Liver (tissue), 3 donors: ENCODE data around the gene PIGL.

ENCODE experiments used
- ATF3 ChIP-seq: IDR thresholded peaks from 2 replicates; pipeline ENCODE4 v1.6.1; 2016; ENCODE audit warnings: antibody characterized with exemption
- GABPA ChIP-seq, 2 donors: IDR thresholded peaks in 1 of 2; conservative IDR thresholded peaks in 1 of 2; 2 replicates each; pipeline ENCODE4 v1.6.1; 2016; ENCODE audit warnings: antibody characterized with exemption in 2 of 2, mild to moderate bottlenecking in 1 of 2, moderate library complexity in 1 of 2
- RXRA ChIP-seq, 2 donors: IDR thresholded peaks; 2 replicates each; pipeline ENCODE4 v1.6.1; 2017 to 2018; ENCODE audit warnings: antibody characterized with exemption in 2 of 2, mild to moderate bottlenecking in 1 of 2
- TF ChIP-seq, protein P1 (sequence below): fragments of 150-350 bp; IDR thresholded peaks from 2 replicates; pipeline ENCODE4 v1.5.1; 2017; ENCODE audit warnings: improper control_type of control experiment, low read depth, low read length; ENCODE audit not compliant: missing input control
- donor health status: healthy.
- donor health status: healthy.

DNA sequence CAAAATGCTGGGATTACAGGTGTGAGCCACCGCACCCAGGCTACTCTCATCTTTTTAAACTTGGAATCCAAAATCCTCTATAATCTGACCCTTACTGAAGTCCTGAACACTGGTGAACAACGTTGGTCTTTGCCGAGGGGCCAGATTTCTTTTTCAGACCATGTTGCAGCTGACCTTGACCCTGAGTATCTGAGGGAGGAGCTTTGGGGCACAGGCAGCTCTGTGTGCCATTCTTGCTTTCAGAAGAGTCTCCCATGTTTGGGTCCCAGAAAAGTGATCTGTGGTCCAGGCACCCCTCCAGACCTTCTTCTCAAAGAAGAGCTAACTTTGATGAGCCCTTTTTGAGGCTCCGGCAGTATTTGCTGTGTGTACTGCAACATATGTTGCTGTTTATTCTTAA is 85.8 kb downstream of the PIGL start:
- TF ChIP-seq, protein P1, sequence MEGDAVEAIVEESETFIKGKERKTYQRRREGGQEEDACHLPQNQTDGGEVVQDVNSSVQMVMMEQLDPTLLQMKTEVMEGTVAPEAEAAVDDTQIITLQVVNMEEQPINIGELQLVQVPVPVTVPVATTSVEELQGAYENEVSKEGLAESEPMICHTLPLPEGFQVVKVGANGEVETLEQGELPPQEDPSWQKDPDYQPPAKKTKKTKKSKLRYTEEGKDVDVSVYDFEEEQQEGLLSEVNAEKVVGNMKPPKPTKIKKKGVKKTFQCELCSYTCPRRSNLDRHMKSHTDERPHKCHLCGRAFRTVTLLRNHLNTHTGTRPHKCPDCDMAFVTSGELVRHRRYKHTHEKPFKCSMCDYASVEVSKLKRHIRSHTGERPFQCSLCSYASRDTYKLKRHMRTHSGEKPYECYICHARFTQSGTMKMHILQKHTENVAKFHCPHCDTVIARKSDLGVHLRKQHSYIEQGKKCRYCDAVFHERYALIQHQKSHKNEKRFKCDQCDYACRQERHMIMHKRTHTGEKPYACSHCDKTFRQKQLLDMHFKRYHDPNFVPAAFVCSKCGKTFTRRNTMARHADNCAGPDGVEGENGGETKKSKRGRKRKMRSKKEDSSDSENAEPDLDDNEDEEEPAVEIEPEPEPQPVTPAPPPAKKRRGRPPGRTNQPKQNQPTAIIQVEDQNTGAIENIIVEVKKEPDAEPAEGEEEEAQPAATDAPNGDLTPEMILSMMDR, result no peak
- TF ChIP-seq RXRA (IDR thresholded peaks at IDR 0.05), result no peak
- no peak for TF ChIP-seq GABPA (IDR thresholded peaks at IDR 0.05 in 1 of 2, conservative IDR thresholded peaks at IDR 0.05 in 1 of 2)
- TF ChIP-seq ATF3, result no peak
